H1 (cell line): ENCODE measurements around the gene GRID2.

Experiments
- POLR2AphosphoS5 ChIP-seq: IDR thresholded peaks from 2 replicates; pipeline ENCODE4 v1.6.1; 2011; ENCODE audit warnings: low read depth, low read length
- RAD21 ChIP-seq, 2 experiments: IDR thresholded peaks in 1 of 2; conservative IDR thresholded peaks in 1 of 2; 2 replicates each; pipeline ENCODE4 v1.6.1; 2011; ENCODE audit warnings: low read depth in 2 of 2, low read length in 2 of 2, improper control_type of control experiment in 1 of 2, inconsistent platforms in 1 of 2, mild to moderate bottlenecking in 1 of 2, moderate library complexity in 1 of 2

GRCh38 chr4:92461732-92462131 is 158.0 kb downstream of the GRID2 start:
- no peak for TF ChIP-seq POLR2AphosphoS5
- TF ChIP-seq RAD21 (IDR thresholded peaks at IDR 0.05 in 1 of 2, conservative IDR thresholded peaks at IDR 0.05 in 1 of 2; ENCODE audit: low read depth in 2 of 2, low read length in 2 of 2): no peak
